H1 (cell line): ENCODE data around the gene ASIP. TPM values are rescaled to one million over a fixed set of nuclear protein-coding genes. Genes with fewer than 3 reads are reported as not detected.

Experiments
- CTCF ChIA-PET: fragments of 300-600 bp; sonication (Branson Sonifier 250); formaldehyde crosslinking; loops from one replicate; lab custom pipeline; 2021; ENCODE audit not compliant: partially characterized antibody; lab: Charles Lee
- POLR2A ChIA-PET: fragments of 300-600 bp; sonication (Branson Sonifier 250); formaldehyde crosslinking; loops from one replicate; lab custom pipeline; 2021; ENCODE audit warnings: inconsistent platforms; ENCODE audit not compliant: partially characterized antibody; lab: Charles Lee
- DNase-seq, 2 experiments: peaks; one replicate each; pipeline versions ENCODE4 v3.0.0 to v3.0.0-alpha.2; 2010 to 2022; ENCODE audit warnings: low spot score in 2 of 2, low read depth in 1 of 2, mixed read lengths in 1 of 2
- FAIRE-seq: peaks from 2 replicates; lab custom pipeline; 2011; peaks lifted over from hg19 to GRCh38; lab: Jason Lieb, UNC
- H2AFZ ChIP-seq: 2 replicates; pipeline ENCODE4 v1.8.1; 2012; ENCODE audit warnings: low read length, inconsistent platforms
- H2AK5ac ChIP-seq: 2 replicates; pipeline ENCODE4 v1.6.1; 2013; ENCODE audit warnings: low read depth, low read length
- H2BK120ac ChIP-seq: replicated peaks from 2 replicates; pipeline ENCODE3; 2013; ENCODE audit warnings: low read depth, low read length, inconsistent platforms
- H2BK12ac ChIP-seq: 2 replicates; pipeline ENCODE4 v1.6.1; 2013; ENCODE audit warnings: low read depth, low read length
- H2BK15ac ChIP-seq: 2 replicates; pipeline ENCODE4 v1.6.1; 2013; ENCODE audit warnings: low read length
- H2BK20ac ChIP-seq: 2 replicates; pipeline ENCODE4 v1.6.1; 2013; ENCODE audit warnings: low read length
- H2BK5ac ChIP-seq: 2 replicates; pipeline ENCODE4 v1.6.1; 2013; ENCODE audit warnings: low read depth, low read length
- H3K14ac ChIP-seq: 2 replicates; pipeline ENCODE4 v1.6.1; 2013; ENCODE audit warnings: inconsistent platforms; ENCODE audit not compliant: insufficient read length
- H3K18ac ChIP-seq: 2 replicates; pipeline ENCODE4 v1.6.1; 2013; ENCODE audit warnings: low read length; ENCODE audit errors: extremely low read depth
- H3K23ac ChIP-seq: 2 replicates; pipeline ENCODE4 v1.6.1; 2013; ENCODE audit warnings: inconsistent platforms; ENCODE audit not compliant: insufficient read length
- H3K23me2 ChIP-seq: 2 replicates; pipeline ENCODE4 v1.6.1; 2013; ENCODE audit warnings: low read depth, low read length
- H3K27ac ChIP-seq: 2 replicates; pipeline ENCODE4 v1.6.1; 2011; ENCODE audit warnings: low read depth, low read length, inconsistent platforms
- H3K27me3 ChIP-seq, 4 experiments: replicated peaks in 1 of 4; 1 replicate in 1 of 4; 2 replicates in 3 of 4; pipeline versions ENCODE4 v1.6.1 to v1.8.1; 2011 to 2013; ENCODE audit warnings: low read length in 3 of 4, mild to moderate bottlenecking in 3 of 4, inconsistent platforms in 2 of 4, mixed read lengths in 2 of 4, moderate library complexity in 1 of 4; ENCODE audit not compliant: control insufficient read depth in 3 of 4, insufficient read depth in 3 of 4; ENCODE audit errors: extremely low read depth in 1 of 4
- H3K36me3 ChIP-seq, 4 experiments: 2 replicates each; pipeline versions ENCODE4 v1.6.1 to v1.8.1; 2011 to 2013; ENCODE audit warnings: mild to moderate bottlenecking in 4 of 4, low read length in 3 of 4, moderate library complexity in 2 of 4, control low read depth in 1 of 4, inconsistent platforms in 1 of 4; ENCODE audit not compliant: insufficient read depth in 4 of 4, control insufficient read depth in 2 of 4
- H3K4ac ChIP-seq: replicated peaks from 2 replicates; pipeline ENCODE3; 2013; ENCODE audit warnings: low read length, low read depth, mixed read lengths, inconsistent platforms; ENCODE audit not compliant: insufficient read length
- H3K4me1 ChIP-seq, 4 experiments: replicated peaks in 1 of 4; 1 replicate in 1 of 4; 2 replicates in 3 of 4; pipeline versions ENCODE4 v1.6.1 to v1.8.1; 2011 to 2013; ENCODE audit warnings: low read length in 3 of 4, inconsistent platforms in 2 of 4, mixed read lengths in 1 of 4; ENCODE audit not compliant: insufficient read depth in 4 of 4, control insufficient read depth in 3 of 4
- H3K4me2 ChIP-seq, 2 experiments: 2 replicates each; pipeline versions ENCODE4 v1.6.1 to v1.8.1; 2011 to 2013; ENCODE audit warnings: low read depth in 2 of 2, low read length in 2 of 2, control low read depth in 1 of 2, inconsistent platforms in 1 of 2, mild to moderate bottlenecking in 1 of 2; ENCODE audit not compliant: insufficient read depth in 1 of 2
- H3K4me3 ChIP-seq, 4 experiments: fragments of 200-600, 300-600 bp in 1 of 4; sonication (generic), shearing (Covaris generic), sonication (Bioruptor Twin) in 1 of 4; 2 replicates each; pipeline versions ENCODE4 v1.5.1 to v1.8.1; 2011 to 2016; ENCODE audit warnings: low read length in 4 of 4, low read depth in 3 of 4, control low read depth in 2 of 4, inconsistent platforms in 2 of 4, mild to moderate bottlenecking in 2 of 4, mixed read lengths in 1 of 4, moderate library complexity in 1 of 4; ENCODE audit not compliant: insufficient read depth in 2 of 4; ENCODE audit errors: extremely low read depth in 1 of 4
- H3K56ac ChIP-seq: replicated peaks from 2 replicates; pipeline ENCODE3; 2013; ENCODE audit warnings: low read depth, mild to moderate bottlenecking, mixed read lengths, low read length, inconsistent platforms; ENCODE audit not compliant: insufficient read length
- H3K79me1 ChIP-seq: 2 replicates; pipeline ENCODE4 v1.6.1; 2013; ENCODE audit warnings: low read depth, low read length, control low read depth
- H3K79me2 ChIP-seq, 2 experiments: 2 replicates each; pipeline versions ENCODE4 v1.6.1 to v1.8.1; 2012 to 2013; ENCODE audit warnings: low read length in 2 of 2, mild to moderate bottlenecking in 2 of 2, inconsistent platforms in 1 of 2; ENCODE audit not compliant: insufficient read depth in 2 of 2, control insufficient read depth in 1 of 2
- H3K9ac ChIP-seq, 4 experiments: replicated peaks in 1 of 4; 1 replicate in 1 of 4; 2 replicates in 3 of 4; pipeline versions ENCODE4 v1.6.1 to v1.8.1; 2011 to 2013; ENCODE audit warnings: low read depth in 3 of 4, low read length in 3 of 4, control low read depth in 2 of 4, mild to moderate bottlenecking in 2 of 4, moderate library complexity in 2 of 4, inconsistent platforms in 1 of 4; ENCODE audit errors: extremely low read depth in 1 of 4
- H3K9me3 ChIP-seq, 2 experiments: 2 replicates each; pipeline versions ENCODE4 v1.6.1 to v1.8.1; 2012 to 2013; ENCODE audit warnings: mild to moderate bottlenecking in 2 of 2, moderate library complexity in 2 of 2, control low read depth in 1 of 2, inconsistent platforms in 1 of 2, low read depth in 1 of 2, low read length in 1 of 2, mixed read lengths in 1 of 2; ENCODE audit not compliant: insufficient read depth in 2 of 2
- H4K20me1 ChIP-seq, 2 experiments: replicated peaks in 1 of 2; 2 replicates each; pipeline versions ENCODE3 to v1.8.1; 2011 to 2013; ENCODE audit warnings: inconsistent platforms in 2 of 2, low read length in 2 of 2, mild to moderate bottlenecking in 1 of 2; ENCODE audit not compliant: insufficient read depth in 2 of 2, control insufficient read depth in 1 of 2
- H4K5ac ChIP-seq: 2 replicates; pipeline ENCODE4 v1.6.1; 2013; ENCODE audit warnings: low read length, low read depth, mixed read lengths, inconsistent platforms; ENCODE audit not compliant: insufficient read length
- H4K8ac ChIP-seq: 2 replicates; pipeline ENCODE4 v1.8.0; 2013; ENCODE audit warnings: mild to moderate bottlenecking, moderate library complexity, low read length, inconsistent platforms; ENCODE audit not compliant: insufficient read depth; ENCODE audit errors: extremely low read depth
- H4K91ac ChIP-seq: replicated peaks from 2 replicates; pipeline ENCODE3; 2013; ENCODE audit warnings: low read length, mixed read lengths, inconsistent platforms; ENCODE audit not compliant: insufficient read length
- BACH1 ChIP-seq: IDR thresholded peaks from 2 replicates; pipeline ENCODE4 v1.6.1; 2012; ENCODE audit warnings: low read length, improper control_type of control experiment
- CBX8 ChIP-seq: fragments of 300-800, 300-1000 bp; sonication (generic); IDR thresholded peaks from 2 replicates; pipeline ENCODE4 v1.7.1; 2016; ENCODE audit warnings: low read depth, low read length, borderline replicate concordance
- E2F6 ChIP-seq: IDR thresholded peaks from 2 replicates; pipeline ENCODE4 v1.6.1; 2012; ENCODE audit warnings: inconsistent platforms
- EP300 ChIP-seq, 2 experiments: IDR thresholded peaks; 1 replicate in 1 of 2; 2 replicates in 1 of 2; pipeline ENCODE4 v1.6.1; 2011 to 2012; ENCODE audit warnings: low read depth in 2 of 2, low read length in 2 of 2, mild to moderate bottlenecking in 2 of 2, borderline replicate concordance in 1 of 2, inconsistent platforms in 1 of 2, moderate library complexity in 1 of 2
- FOSL1 ChIP-seq: IDR thresholded peaks from 2 replicates; pipeline ENCODE4 v1.6.1; 2011; ENCODE audit warnings: mild to moderate bottlenecking, low read depth, low read length, moderate library complexity; ENCODE audit not compliant: insufficient read depth
- GTF2F1 ChIP-seq: IDR thresholded peaks from 2 replicates; pipeline ENCODE4 v1.6.1; 2012; ENCODE audit warnings: low read depth, low read length, improper control_type of control experiment, borderline replicate concordance
- KDM4A ChIP-seq: IDR thresholded peaks from one replicate; pipeline ENCODE4 v1.7.1; 2012; ENCODE audit warnings: low read depth, mild to moderate bottlenecking, moderate library complexity, low read length, inconsistent platforms; ENCODE audit not compliant: severe bottlenecking
- POLR2A ChIP-seq, 2 experiments: IDR thresholded peaks; 1 replicate in 1 of 2; 2 replicates in 1 of 2; pipeline ENCODE4 v1.6.1; 2011; ENCODE audit warnings: low read depth in 2 of 2, low read length in 2 of 2, mild to moderate bottlenecking in 2 of 2; ENCODE audit errors: control extremely low read depth in 1 of 2
- RBBP5 ChIP-seq: IDR thresholded peaks from 2 replicates; pipeline ENCODE4 v1.7.1; 2012; ENCODE audit warnings: low read depth, mild to moderate bottlenecking, inconsistent platforms, low read length, moderate library complexity, borderline replicate concordance
- RFX5 ChIP-seq: IDR thresholded peaks from 2 replicates; pipeline ENCODE4 v1.6.1; 2011; ENCODE audit warnings: low read depth, low read length, improper control_type of control experiment, borderline replicate concordance
- SIRT6 ChIP-seq: IDR thresholded peaks from one replicate; pipeline ENCODE4 v1.7.1; 2012; ENCODE audit warnings: low read length, inconsistent platforms
- SP1 ChIP-seq: IDR thresholded peaks from 2 replicates; pipeline ENCODE4 v1.6.1; 2011; ENCODE audit warnings: low read depth, low read length
- SRF ChIP-seq: IDR thresholded peaks from 2 replicates; pipeline ENCODE4 v1.6.1; 2011; ENCODE audit warnings: mild to moderate bottlenecking, low read depth, low read length, moderate library complexity
- TAF1 ChIP-seq: IDR thresholded peaks from 2 replicates; pipeline ENCODE4 v1.6.1; 2011; ENCODE audit warnings: mild to moderate bottlenecking, low read depth, low read length
- ZNF274 ChIP-seq: IDR thresholded peaks from 2 replicates; pipeline ENCODE4 v1.7.0; 2012; ENCODE audit warnings: low read length, borderline replicate concordance; ENCODE audit errors: extremely low read depth
- WGBS, 2 experiments: shearing (Covaris generic) in 1 of 2; methylation state at CpG; one replicate each; pipeline versions ENCODE4 v1.1.6 to v1.1.7; 2013 to 2015; ENCODE audit warnings: low lambda C conversion rate in 2 of 2, mixed read lengths in 2 of 2, inconsistent platforms in 1 of 2, low coverage in 1 of 2, missing lambda C conversion rate in 1 of 2; ENCODE audit not compliant: insufficient replicate concordance in 2 of 2, insufficient coverage in 1 of 2, insufficient read length in 1 of 2; ENCODE audit errors: extremely low coverage in 1 of 2, missing lambda C conversion rate in 1 of 2; 5-methylcytosine and 5-hydroxymethylcytosine counted together
- polyA plus RNA-seq, 7 experiments: library from polyadenylated mRNA; depleted of rRNA in 3 of 7; stranded (reverse) in 5 of 7; unstranded in 2 of 7; fragments of >200 nt in 5 of 7; fragments of 200-250 nt in 2 of 7; gene quantifications; 1 replicate in 5 of 7; 2 replicates in 1 of 7; 4 replicates in 1 of 7; pipeline versions ENCODE4 v1.2.1 to v1.2.3, GENCODE V29; 2011 to 2013; ENCODE audit warnings: missing spikeins in 2 of 7, mixed read lengths in 2 of 7
- total RNA-seq: library from RNA; stranded (reverse); fragmentation: NEBNext Ultra II Directional; extraction: Animal tissue kit (Norgen Biotek cat#: 25700); gene quantifications from 2 replicates; pipeline ENCODE4 v1.2.1, GENCODE V29; 2021

The ASIP gene
- total and polyA plus RNA-seq, 2 of the 8 experiments (the other 6 are each of a cell fraction or from before 2014, with no cell fraction given): not detected

- TF ChIP-seq SRF (no peak), EP300 (IDR thresholded peaks at IDR 0.05; ENCODE audit: borderline replicate concordance in 1 of 2, low read depth in 2 of 2, low read length in 2 of 2) (no peak), KDM4A (no peak), RBBP5 (no peak), RFX5 (no peak), POLR2A (IDR thresholded peaks at IDR 0.05; ENCODE audit: control extremely low read depth in 1 of 2, low read depth in 2 of 2, low read length in 2 of 2) (no peak), SP1 (no peak), BACH1 (no peak), ZNF274 (no peak), CBX8 (no peak), GTF2F1 (no peak), TAF1 (no peak), SIRT6 (no peak), FOSL1 (no peak), E2F6 (no peak)
- POLR2A ChIA-PET: interaction anchor here (0.7 kb wide), 1 partner anchor 405 kb away, joined by 3 read pairs; no protein-coding TSS in a partner anchor
- H3K23me2 ChIP-seq: no peaks in the 10 kb centered on the region
- H3K4ac ChIP-seq: no peak overlapping the region
- no peak for FAIRE-seq
- no peaks in the 10 kb centered on the region for H3K36me3 ChIP-seq
- no peak for DNase-seq
- WGBS, 2 experiments: 94% methylated on average over 2 of the region's 2 CpGs; no CpG with 5 or more reads in 1 of the 2 experiments
- H2BK20ac ChIP-seq: no peak overlapping the region
- H3K4me1 ChIP-seq: no peaks in the 10 kb centered on the region; a peak in 1 of 7 replicates
- H2AK5ac ChIP-seq: no peak overlapping the region
- no peak overlapping the region for H2BK12ac ChIP-seq
- H3K9ac ChIP-seq: no peak overlapping the region
- no peak overlapping the region for H3K18ac ChIP-seq
- H4K91ac ChIP-seq: no peak overlapping the region
- H3K27ac ChIP-seq: no peak overlapping the region
- H3K4me2 ChIP-seq: no peak overlapping the region
- H3K56ac ChIP-seq: no peak overlapping the region
- no peaks in the 10 kb centered on the region for H3K79me1 ChIP-seq
- H3K27me3 ChIP-seq: no peaks in the 10 kb centered on the region
- no peak overlapping the region for H2BK15ac ChIP-seq
- CTCF ChIA-PET: interaction anchor here (4.3 kb wide), 1 partner anchor 61 kb away, joined by 13 read pairs; no protein-coding TSS in a partner anchor
- H4K8ac ChIP-seq: no peak overlapping the region
- no peak overlapping the region for H3K23ac ChIP-seq
- no peak overlapping the region for H3K4me3 ChIP-seq
- no peaks in the 10 kb centered on the region for H3K79me2 ChIP-seq
- H2BK120ac ChIP-seq: no peak overlapping the region
- H3K14ac ChIP-seq: no peak overlapping the region
- H2BK5ac ChIP-seq: no peak overlapping the region
- H2AFZ ChIP-seq: no peak overlapping the region
- no peaks in the 10 kb centered on the region for H3K9me3 ChIP-seq
- H4K20me1 ChIP-seq: peaks cover 0 to 2% of the 10 kb centered on the region in 2 experiments
- no peak overlapping the region for H4K5ac ChIP-seq
Observed at GRCh38 chr20:34251619-34252018, 10.4 kb downstream of the ASIP start.
